Cardiac fibroblast (primary cell): ENCODE measurements around the gene VEZF1.
A peak's percentile ranks its signal among the peaks of the same experiment; 100 is the strongest.

Experiments
- DNase-seq, 2 donors: peaks; one replicate each; pipeline versions ENCODE4 v3.0.0 to v3.0.0-alpha.2; 2010; ENCODE audit warnings: low read depth in 2 of 2
- H3K4me3 ChIP-seq, 2 donors: replicated peaks in 1 of 2; 1 replicate in 1 of 2; 2 replicates in 1 of 2; pipeline ENCODE4 v1.5.1; 2011; ENCODE audit warnings: low read depth in 2 of 2, low read length in 2 of 2, mild to moderate bottlenecking in 2 of 2, moderate library complexity in 1 of 2
- CTCF ChIP-seq: IDR thresholded peaks from one replicate; pipeline ENCODE4 v1.5.1; 2011; ENCODE audit warnings: low read depth, mild to moderate bottlenecking, low read length, inconsistent platforms

Gene VEZF1

GRCh38 chr17:57955183-57955931 is 32.7 kb downstream of the VEZF1 start, which contains the start of gene CUEDC1:
Gene CUEDC1 (minus strand): TSS chr17:57955412. CDS start chr17:57885564, 69,848 bp downstream.
- DNase-seq = peak; percentile 50 to 71
- peak within 1 kb of the TSS; percentile 65 to 69 for H3K4me3 ChIP-seq
- peak; percentile 1 for TF ChIP-seq CTCF

DNA sequence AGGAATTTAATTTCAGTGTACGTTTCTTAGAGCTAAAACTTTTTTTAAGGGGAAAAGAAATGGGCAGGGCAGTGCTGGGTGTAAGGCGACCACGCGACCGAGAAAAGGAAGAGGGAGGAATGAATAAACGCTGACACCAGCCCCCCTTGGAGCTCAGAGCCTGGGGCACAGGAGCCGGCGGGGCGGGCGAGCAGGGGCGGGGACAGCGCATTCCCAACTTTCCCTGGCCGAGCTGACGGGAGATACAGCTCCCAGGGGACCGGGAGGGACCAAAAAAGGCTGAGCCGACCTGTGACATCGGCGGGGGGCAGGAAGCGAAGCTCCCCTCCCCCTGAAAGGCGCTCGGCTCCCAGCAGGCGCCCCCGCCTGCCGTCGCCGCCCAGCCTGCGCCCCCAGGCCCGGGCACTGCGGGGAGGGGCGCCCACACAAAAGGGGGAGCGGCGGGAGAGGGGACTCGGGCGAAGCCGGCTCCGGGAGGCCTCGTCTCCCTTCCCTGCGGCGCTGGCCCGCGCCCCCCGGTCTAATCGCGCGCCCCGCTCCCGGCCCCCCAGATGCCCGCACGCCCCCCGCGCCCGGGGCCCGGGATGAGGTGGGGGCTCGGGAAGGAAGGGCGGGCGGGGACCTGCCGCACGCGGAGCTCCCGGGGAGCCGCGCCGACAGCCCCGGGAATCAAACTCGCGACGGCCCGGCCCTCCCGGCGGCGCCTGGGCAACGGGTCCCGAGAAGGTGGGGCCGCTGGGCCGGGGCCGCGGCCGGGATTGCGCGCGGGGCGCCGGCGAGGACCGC is 33.5 kb downstream of the VEZF1 start:
- TF ChIP-seq CTCF = no peak
- peak; percentile 59 to 69 for DNase-seq
- H3K4me3 ChIP-seq = peak overlapping the region; percentile 57 to 69

- DNase-seq = no peak
- peak overlapping the region; percentile 57 to 69 for H3K4me3 ChIP-seq
- TF ChIP-seq CTCF = no peak
These were observed 34.2 kb downstream of the VEZF1 start for GRCh38 chr17:57953705-57954396.

DNA sequence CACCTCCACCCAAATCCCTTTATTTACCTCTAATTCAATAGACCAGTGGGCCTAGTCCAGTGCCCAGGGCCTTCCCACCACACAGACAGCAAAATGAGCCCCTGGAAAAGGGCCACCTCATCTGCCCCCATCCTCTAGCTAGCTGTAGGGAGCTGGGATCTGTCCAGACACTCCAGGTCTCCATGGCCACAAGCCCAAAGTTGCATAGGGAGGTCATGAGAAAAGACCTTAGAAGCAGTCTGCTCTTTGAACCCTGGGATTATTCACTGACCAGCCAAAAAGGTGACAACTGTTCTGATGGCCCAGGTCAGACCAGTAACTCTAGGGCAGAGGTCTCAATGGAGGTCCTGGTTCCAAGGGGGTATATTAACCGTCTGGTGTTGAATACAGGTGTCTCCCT is 34.8 kb downstream of the VEZF1 start:
- no peak overlapping the region for H3K4me3 ChIP-seq
- TF ChIP-seq CTCF = no peak
- no peak for DNase-seq

GRCh38 chr17:57949649-57950048 is 38.4 kb downstream of the VEZF1 start:
- no peak for TF ChIP-seq CTCF
- peak; percentile 22 to 40 for DNase-seq
- H3K4me3 ChIP-seq = no peak overlapping the region

DNA sequence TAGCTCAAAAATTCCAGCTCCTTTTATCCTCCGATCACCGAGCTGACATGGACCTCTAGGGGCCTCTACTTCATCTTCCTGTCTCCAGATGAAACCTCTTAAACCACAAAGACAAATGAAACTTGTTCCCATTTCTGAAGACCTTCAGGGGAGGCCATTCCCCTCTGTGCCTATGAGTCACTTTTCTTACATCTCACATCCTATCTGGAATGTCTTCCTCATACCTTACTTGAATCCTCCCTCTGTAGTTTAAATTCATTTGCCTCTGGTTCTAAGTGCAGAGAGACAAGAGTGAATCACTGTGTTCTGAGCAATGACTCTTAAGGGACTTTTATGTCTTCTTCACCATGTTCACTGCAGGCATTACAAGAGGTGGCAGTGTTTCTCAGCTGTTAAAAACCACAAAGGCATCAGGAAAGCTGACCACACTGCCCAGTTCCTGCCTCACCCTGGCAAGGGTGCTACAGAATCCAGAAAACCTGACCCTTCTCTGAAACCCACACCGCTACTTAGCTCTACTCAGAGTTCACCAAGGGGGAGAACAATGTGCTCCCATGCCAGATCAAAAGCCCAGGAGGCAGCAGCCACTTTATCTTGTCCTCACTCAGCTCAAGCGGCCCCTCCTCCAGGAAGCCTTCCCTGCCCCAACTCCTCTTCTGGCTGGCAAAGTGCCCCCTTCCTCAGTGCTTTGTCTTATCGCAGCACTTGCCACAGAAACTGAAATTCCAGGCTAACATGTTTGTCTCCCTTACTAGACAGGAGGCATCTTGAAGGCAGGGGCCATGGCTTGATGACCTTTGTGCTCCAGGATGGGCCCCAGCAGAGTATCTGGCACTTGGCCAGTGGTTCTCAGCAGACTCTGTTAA is 39.3 kb downstream of the VEZF1 start:
- H3K4me3 ChIP-seq = no peak overlapping the region
- DNase-seq = peak; percentile 82 to 97
- TF ChIP-seq CTCF = no peak
